ENCODE results near the gene POLR1D.

Gene POLR1D

DNA sequence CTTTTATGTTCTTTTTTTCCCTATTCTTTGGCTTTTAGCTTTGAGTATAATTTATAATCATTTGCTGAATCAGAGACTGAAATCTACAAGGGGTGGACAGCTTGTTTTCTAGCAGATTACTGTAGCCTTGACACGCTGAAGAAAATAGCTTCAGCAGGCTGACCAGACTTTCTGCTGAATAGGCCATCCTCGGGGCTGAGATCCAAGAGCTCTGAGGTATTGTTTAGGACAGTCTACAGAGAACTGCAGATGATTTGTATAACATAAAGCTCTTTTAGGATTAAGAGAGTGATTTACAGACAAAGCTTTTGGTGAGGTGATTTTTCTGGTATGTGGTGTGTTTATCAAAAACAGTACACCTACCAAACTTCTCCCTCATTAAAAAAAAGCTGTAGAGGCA lies 16.8 kb downstream of the POLR1D start:
- DNase-seq (ENCODE audit: low spot score), result no peak

DNA sequence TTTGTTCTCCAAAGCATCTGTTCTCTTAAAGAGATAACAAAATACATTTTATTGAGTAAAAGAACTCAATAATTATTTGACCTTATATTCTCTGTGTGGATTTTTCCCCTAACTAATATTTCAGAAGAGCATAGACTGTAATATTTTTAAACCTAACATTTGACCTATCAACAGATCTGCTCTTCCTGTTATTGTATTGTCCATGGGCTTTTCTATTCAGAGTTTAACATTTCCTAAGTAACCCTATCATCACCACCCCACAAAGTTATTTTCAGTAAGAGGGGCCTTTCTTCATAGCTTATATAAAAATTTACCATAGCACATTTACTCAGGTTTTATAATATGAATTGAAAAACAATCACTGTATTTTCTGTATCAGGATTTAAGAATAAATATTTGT lies 17.5 kb downstream of the POLR1D start:
- DNase-seq (ENCODE audit: low spot score), result no peak

DNA sequence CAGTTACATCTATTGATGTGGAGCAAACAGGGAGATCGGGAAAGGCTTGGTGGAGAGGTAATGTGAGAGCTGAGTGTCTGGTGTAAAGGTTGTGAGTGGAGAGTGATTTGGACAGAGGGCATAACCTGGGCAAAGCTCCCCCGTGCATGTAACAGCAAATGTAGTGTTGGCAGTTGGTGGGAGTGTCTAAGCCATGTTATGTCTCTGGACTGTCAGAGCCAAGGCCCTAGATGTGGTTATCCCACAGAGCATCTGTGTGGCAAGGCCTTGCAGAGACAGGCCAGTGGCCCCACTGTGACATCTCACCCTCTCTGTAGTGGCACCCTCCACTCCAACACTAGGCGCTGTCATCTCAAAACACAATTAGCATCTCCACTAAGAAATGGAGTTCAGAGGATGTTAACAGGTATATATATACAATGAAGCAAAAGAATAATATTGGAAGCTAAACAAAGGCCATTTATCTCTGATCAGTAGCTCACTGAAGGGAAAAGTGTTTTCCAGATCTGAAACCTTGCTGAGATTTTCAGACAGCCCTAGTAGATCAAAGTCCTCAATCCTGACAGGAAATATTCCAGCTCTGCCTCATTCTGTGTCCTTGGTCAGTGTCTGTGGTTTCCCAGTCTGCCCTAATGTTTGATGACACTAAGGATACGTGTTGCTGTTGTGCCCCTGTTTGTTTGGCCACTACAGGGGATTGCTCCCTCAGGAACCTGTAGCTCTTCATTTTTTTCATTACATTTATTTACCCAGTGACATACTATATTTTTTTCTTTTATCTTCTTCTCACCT lies 20.2 kb downstream of the POLR1D start:
- DNase-seq (ENCODE audit: low spot score), result peak; percentile 17

DNA sequence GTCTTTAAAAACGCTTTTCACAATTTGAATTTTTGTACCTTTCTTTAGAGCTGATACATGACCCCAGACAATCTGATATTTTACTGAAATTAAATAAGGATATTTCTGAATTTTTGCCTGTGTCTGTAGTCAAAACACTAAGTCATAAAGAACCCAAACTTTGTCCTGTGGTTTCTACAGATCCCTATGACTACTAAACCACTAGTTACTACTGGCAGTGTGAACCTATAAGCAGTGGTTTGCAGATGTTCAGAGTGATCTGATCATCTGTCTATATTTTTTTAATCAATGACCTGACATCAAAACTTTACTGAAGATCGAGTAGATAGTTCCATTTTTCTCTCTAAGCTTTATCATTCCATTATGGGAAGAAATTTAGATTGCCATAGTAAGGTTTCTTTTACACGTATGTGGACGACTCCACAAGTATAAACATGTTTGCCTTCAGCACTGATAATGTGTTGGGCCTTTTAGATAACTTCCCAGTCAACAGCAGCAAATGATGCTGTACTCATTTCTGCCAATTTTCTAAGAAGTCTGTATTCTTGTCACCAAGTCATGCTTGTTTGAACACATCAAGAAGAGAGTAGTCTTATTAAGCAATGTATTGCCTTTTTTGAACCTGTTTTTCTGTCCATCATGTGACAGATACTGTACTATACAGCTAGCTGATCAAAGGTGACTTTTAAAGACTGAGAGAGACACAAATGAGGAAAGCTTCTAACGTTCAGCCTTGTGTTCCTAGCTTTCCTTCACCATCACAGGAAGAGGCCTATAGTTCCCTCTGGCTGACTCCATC lies 21.8 kb downstream of the POLR1D start:
- DNase-seq (ENCODE audit: low spot score), result no peak

DNA sequence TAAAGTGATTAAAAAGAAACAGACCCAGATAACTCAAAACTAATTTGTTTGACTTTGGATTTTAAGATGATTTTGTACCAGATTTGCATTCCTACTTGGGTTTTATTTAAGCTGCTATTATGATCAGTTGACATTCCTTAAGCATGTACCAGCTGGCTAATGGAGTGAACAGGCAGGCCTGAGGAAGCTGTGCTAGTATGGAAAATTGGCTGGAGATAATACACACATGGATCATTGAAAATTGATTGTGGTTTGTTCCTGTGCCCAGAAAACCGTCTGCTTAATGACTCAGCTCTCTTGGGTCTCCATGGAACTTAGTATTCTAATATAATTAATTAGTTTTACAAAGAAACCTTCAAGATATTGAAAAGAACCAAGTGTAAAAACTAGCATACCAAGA lies 22.6 kb downstream of the POLR1D start:
- DNase-seq (ENCODE audit: low spot score), result peak; percentile 28

DNA sequence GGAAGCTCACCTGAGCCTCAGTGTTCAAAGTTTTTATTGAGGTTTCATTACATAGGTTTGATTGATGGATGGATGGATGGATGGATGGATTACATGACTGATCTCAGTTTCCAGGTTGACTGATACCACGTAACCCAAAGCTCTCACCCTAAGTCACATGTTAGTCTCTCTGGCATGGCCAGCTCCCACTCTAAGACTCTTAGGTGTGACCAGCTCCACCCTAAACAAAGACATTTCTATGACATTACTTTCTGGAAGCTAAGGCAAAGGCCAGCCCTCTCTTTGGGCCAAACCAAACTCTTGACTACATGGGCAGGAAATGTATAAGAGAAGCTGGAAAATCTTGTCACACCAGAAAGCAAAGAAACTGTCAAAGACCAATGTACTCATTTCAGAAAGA lies 28.6 kb downstream of the POLR1D start:
- DNase-seq (ENCODE audit: low spot score), result no peak

DNA sequence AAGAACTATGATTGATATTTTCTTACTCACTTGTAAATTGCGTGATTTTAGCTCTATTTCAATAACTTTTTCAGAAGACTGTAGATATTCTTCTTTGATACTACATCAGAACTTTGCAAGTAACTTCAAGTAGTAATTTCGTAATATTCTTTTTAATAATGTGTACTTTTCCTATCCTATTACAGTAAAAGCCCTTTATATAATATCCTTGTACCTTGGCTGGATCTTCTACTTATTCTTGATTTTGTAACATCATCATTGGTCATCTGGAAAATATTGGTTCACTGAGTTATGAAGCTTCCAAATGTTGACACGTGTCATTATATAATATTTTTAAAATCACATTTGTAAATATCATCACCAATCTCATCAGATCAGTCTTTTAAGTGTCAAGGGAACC lies 32.4 kb downstream of the POLR1D start:
- no peak for DNase-seq (ENCODE audit: low spot score)

DNA sequence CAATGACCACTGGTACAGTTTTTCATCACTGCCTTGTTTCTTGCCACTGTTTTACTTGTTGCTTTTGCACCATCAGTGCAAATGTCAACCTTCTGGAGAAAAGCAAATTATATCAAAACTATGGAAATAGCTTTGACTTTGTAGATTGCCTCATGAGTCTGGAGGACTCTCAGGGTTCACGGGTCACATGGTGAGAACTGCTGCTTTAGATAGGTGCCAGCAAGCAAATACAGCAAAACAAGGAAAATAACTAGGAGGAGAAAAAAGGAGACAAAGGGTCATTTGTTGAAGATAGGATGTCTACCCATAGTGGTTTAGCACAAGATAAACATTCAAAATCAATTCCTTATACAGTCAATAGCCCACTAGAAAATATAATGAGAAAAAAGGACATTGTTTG lies 33.1 kb downstream of the POLR1D start:
- no peak for DNase-seq (ENCODE audit: low spot score)

DNA sequence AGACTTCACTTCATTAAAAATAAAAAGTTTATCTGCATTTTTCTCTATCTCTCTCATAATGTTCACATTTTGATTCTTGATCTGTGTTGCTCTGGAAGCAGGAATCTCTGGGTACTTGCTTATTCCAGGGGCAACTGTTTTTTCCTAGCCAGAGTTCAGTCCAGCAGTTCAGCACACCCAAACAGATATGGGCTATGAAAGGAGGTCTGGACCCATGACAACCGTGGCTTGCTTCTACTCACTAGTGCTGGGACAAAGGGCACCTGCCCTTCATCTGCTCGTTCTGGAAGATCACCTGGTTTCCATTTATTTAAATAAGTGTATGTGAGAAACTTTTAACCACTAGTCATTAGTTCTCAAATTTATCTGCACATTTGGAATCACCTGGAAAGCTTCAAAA lies 36.0 kb downstream of the POLR1D start:
- DNase-seq (ENCODE audit: low spot score), result no peak

DNA sequence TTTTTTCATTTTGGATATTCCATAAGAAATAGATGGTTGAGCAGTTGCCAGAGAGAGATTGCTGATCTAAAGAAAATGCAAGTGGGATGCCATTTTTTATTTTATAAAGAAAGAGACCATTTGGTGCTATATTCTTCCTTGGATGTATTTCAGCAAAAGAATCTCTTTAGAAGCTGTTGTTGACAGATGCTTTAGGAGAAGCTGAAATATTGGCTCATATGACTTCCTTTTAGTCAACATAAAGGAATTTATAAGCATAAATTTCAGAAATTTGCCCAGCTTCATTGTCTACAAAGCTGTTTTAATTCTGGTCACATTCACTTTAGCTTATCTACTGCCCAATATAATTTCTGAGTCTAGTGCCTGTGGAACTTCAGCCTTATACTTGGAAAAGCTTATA lies 36.9 kb downstream of the POLR1D start:
- DNase-seq (ENCODE audit: low spot score), result no peak

DNA sequence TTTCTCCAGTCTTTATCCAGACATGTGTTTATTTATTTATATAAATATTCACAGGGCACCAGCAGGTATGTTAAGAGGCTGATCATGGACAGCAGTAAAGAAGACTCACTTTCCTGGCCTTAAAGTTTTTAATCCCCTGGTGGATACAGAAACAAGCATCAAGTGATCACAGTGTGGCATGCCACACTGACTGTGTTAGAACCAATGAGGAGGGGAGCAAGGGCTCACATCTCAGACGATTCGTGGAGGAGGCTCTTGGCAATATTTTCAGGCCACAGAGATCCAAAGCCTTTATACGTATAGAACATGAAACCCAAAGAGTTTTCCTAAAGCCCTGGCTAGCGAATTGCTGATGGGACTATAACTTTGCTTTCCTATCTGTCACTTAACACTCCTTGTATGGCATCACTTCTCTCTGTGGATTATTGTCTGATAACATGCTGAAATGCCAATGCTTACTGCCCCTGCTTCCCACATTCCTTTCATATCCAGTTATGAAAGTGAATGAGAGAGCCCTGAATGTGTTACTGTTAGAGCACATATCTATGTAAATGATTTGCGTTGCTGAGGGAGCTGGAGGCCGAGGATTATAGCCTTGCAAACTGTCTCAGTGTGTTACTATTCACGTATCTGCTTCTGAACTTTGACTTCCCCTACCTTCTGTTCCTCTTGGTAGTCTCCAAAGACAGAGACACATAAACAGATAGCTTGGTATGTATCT lies 37.6 kb downstream of the POLR1D start:
- peak; percentile 37 for DNase-seq (ENCODE audit: low spot score)

DNA sequence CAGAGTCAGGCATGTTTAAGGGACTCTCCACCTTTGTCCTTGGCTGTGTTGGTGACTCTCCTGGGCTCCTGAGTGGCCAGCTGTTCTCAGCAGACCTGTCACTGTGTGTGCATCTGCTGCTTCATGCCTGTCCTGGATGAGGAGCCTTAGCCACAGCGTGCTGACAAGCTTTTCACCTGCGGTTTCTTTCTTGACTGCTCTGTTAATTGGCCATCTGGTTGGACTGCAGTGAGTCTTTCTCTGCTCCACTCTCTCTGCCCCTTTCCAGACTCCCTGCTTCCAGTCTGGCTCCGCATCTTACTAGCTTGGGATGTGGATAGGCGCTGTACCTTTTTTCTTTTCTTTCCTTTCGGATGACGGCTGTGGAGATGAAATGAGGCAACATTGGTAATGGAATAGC lies 38.8 kb downstream of the POLR1D start:
- DNase-seq (ENCODE audit: low spot score), result no peak

DNA sequence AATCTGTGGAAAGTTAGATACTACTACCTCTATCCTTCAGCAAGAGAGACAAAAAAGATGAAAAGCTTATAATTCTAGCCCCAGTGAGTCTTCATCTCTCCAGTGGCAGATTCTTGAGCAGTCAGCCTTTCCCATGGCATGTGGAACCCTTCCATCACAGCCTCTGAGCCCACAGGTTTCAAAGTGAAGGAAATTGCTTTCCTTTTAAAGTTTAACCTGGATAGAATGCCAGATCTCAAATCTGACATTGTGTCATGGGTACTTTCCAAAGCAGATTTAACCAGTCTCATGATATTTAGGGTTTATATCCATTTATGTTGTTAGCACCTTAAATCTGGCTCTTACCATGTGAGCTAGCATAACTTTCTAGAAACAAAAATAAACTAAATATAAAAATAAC lies 39.3 kb downstream of the POLR1D start:
- peak; percentile 61 for DNase-seq (ENCODE audit: low spot score)

DNA sequence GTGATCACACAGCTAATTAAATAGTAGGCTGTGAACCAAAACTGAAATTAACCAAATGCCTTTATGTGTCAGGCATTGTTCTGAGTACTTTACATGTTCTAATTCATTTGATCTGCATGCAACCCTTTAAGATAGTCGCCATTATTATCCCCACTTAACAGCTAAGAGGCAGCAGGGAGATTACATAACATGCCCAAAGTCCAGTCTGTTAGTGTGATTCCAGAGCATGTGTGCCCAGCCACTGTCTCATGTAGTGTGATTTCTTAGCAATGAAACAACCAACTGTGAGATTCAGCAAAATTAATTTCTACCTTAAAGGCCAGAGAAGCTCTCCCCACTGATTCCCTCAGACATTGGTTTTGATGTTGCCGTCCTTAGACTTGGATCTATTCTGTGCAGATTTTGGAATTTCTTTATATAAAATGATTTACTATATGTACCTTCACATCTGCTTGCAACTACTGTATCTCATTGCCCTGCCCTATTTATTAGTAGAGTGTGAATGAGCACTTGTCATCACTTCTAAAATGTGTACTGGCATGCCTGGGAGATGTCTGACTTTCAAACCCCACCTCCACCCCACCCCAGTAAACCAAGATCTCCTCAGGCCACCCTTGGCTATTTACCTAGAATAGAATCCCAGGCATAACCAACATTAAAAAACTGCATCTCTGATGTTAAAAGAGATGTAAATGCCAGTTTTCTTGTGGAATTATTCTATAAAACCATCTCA lies 41.2 kb downstream of the POLR1D start:
- no peak for DNase-seq (ENCODE audit: low spot score)

DNA sequence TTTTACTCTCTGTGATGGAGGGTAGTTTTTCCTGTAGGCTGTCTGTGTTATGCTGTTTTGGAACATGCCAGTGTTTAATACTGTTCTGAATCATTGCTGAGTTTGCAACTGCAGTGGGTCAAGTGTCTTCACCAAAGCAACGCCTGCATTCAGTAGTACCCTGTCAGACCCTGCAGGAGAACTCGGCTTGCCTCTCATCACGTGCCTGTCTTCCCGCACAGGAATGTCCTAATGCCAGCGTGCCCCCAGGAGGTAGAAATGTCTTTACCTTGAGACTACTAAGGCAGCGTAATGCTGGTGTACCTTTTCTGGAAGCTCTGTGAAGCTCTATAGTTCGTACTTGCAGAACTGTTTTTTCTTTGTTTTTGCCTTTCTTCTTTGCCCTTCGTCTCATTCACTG lies 42.3 kb downstream of the POLR1D start:
- DNase-seq (ENCODE audit: low spot score), result peak; percentile 17

DNA sequence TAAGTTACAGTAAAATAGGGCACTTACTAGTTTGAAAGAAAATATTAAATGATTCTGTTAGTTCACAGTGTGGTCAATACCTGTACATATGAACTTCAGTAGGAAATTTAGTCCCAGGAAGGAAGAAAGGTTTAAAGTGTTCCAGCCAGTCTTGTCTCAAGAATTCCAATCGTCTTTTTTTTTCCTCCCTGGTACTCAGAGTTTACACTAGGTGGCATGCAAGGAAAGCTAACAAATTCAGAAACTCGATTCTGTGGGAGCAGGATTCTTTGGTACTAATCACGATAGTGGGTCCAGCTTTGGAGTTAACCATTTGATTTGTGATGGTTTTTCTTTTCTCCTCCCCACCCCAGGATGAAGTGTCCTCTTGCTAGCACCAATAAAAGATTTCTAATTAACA lies 43.6 kb downstream of the POLR1D start:
- DNase-seq (ENCODE audit: low spot score), result no peak

DNA sequence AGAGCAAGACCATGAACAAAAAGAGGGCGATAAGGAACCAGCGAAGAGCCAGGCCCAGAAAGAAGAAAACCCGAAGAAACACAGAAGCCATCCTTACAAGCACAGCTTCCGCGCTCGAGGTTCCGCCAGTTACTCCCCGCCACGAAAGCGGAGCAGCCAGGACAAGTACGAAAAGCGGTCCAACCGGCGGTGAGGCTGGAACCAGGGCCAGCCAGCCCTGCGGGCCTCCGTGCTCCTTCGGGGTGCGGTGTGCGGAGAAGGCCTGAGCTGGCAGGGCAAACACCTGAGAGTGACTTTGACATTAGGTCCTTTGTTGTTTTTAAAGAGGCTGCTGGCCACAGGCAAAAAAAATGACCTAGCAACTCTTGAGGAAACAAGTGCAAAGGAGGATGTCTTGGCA lies 44.1 kb downstream of the POLR1D start:
- DNase-seq (ENCODE audit: low spot score), result no peak

DNA sequence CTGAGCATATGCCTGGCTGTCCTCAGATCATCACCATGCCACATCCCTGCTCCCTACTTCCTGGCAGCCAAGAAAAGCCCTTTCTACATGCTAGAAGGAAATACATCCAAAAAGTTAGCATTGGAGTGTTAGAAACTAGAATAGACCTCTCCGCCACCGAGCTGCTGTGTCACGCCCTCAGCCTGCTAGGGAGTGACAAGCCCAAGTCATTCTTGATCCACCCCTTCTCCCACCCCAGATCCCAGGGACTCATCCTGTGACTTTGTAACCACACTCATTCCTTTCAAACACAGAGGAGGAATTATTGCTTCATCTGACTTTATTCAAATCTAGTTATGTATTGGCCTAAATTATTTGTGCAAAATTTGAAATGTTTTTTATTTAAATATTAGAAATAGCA lies 45.3 kb downstream of the POLR1D start:
- no peak for DNase-seq (ENCODE audit: low spot score)

DNA sequence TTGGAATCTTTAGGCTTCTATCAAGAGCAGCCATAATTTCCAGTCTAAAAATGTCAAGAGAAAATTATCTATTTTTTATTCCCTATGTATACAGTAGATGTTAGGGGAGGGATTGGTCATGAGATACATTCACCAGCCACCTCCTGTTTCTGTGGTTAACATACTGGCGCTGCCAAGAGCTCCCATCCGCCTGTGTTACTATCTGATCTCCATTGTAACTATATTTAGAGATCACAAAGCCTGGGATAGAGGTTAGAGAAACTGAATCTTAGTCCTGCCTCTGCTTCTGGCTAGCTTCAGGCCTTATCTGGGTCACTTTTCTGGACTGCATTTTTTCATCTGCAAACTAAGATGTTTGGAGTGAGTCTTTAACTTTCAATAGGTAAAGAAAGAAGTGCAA lies 46.3 kb downstream of the POLR1D start:
- no peak for DNase-seq (ENCODE audit: low spot score)

DNA sequence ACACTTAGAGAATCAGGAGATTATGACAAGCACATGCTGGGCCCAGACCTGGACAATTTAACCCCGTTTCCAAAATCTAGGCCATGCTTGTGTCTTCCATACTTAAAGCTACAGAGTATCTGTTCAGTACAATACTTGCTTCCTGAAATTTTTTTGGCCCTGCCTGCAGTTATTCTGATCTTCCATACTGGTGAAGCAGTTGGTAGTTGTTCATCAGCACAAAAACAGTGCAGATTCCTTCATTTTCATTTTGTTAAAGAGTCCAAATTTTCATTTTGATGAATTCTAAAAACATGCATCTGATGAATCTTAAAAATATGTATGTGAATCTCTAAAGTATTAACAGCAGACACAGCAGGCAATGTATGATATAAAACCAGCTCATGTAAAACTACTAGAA lies 49.2 kb downstream of the POLR1D start:
- DNase-seq (ENCODE audit: low spot score), result no peak

DNA sequence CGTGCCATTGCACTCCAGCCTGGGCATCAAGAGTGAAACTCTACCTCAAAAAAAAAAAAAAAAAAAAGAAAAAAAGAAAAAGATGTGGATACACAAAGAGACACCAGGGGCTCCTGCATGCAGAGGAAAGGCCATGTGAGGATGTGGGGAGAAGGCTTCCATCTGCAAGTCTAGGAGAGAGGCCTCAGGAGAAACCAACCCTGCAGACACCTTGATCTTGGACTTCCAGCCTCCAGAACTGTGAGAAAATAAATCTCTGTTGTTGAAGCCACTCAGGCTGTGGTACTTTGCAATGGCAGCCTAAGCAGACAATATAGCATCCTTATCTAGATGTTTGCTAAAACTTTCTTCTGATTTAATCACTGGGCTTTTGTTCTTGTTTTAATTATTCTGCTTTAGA lies 50.3 kb downstream of the POLR1D start:
- no peak for DNase-seq (ENCODE audit: low spot score)

Measured in kidney tubule cell (primary cell).